HepG2 (cell line): ENCODE measurements around the gene MDP1. TPM values are rescaled to one million over a fixed set of nuclear protein-coding genes. Genes with fewer than 3 reads are reported as not detected.

ENCODE experiments used
- CENPX ChIP-seq: sonication (generic); formaldehyde crosslinking; IDR thresholded peaks from 2 replicates; pipeline ENCODE4 v1.9.0; 2021; ENCODE audit warnings: mild to moderate bottlenecking, missing genetic modification reagents, moderate library complexity
- ETV6 ChIP-seq: sonication (generic); formaldehyde crosslinking; conservative IDR thresholded peaks from 2 replicates; pipeline ENCODE4 v1.4.0; 2020; ENCODE audit warnings: missing genetic modification reagents
- GATA4 ChIP-seq: sonication (generic); IDR thresholded peaks from 2 replicates; pipeline ENCODE4 v1.6.1; 2016; ENCODE audit warnings: antibody characterized with exemption, low read depth, borderline replicate concordance
- HNRNPH1 ChIP-seq: fragments of 200-400 bp; formaldehyde crosslinking; optimal IDR thresholded peaks from 2 replicates; pipeline ENCODE3; 2017; ENCODE audit warnings: mild to moderate bottlenecking, low read depth, low read length
- JUND ChIP-seq: sonication (generic); formaldehyde crosslinking; IDR thresholded peaks from 2 replicates; pipeline ENCODE4 v1.8.0; 2022; ENCODE audit warnings: mild to moderate bottlenecking, missing genetic modification reagents
- MED8 ChIP-seq: sonication (generic); formaldehyde crosslinking; IDR thresholded peaks from 2 replicates; pipeline ENCODE4 v1.8.1; 2023; ENCODE audit warnings: mild to moderate bottlenecking, missing genetic modification reagents; ENCODE audit not compliant: insufficient replicate concordance
- MYPOP ChIP-seq: sonication (generic); formaldehyde crosslinking; IDR thresholded peaks from 2 replicates; pipeline ENCODE4 v1.8.1; 2023; ENCODE audit warnings: mild to moderate bottlenecking, moderate library complexity, missing genetic modification reagents
- PHF8 ChIP-seq: sonication (generic); formaldehyde crosslinking; IDR thresholded peaks from 2 replicates; pipeline ENCODE4 v1.5.0; 2020; ENCODE audit warnings: missing genetic modification reagents
- TERF1 ChIP-seq: sonication (generic); formaldehyde crosslinking; IDR thresholded peaks from 2 replicates; pipeline ENCODE4 v1.8.0; 2022; ENCODE audit warnings: mild to moderate bottlenecking, missing genetic modification reagents, moderate library complexity
- ZFAT ChIP-seq: sonication (generic); formaldehyde crosslinking; conservative IDR thresholded peaks from 2 replicates; pipeline ENCODE4 v1.8.1; 2023; ENCODE audit warnings: missing genetic modification reagents, inconsistent platforms
- ZNF230 ChIP-seq: sonication (generic); formaldehyde crosslinking; IDR thresholded peaks from 2 replicates; pipeline ENCODE4 v1.4.0; 2020; ENCODE audit warnings: mild to moderate bottlenecking, missing genetic modification reagents
- ZNF274 ChIP-seq: sonication (generic); formaldehyde crosslinking; IDR thresholded peaks from 2 replicates; pipeline ENCODE4 v1.5.1; 2020; ENCODE audit warnings: mild to moderate bottlenecking, missing genetic modification reagents
- ZNF678 ChIP-seq: sonication (generic); formaldehyde crosslinking; IDR thresholded peaks from 2 replicates; pipeline ENCODE4 v1.4.0; 2020; ENCODE audit warnings: mild to moderate bottlenecking, missing genetic modification reagents
- polyA plus RNA-seq, 8 experiments: library from polyadenylated mRNA; depleted of rRNA in 3 of 8; stranded (reverse) in 7 of 8; unstranded in 1 of 8; fragments of >200 nt; fragmentation: Illumina TruSeq in 4 of 8; extraction: Trizol in 4 of 8; gene quantifications; 2 replicates each; pipeline versions ENCODE4 v1.2.1 to v1.2.3, GENCODE V29; 2011 to 2016; ENCODE audit warnings: low read depth in 4 of 8, missing spikeins in 1 of 8, mixed read lengths in 1 of 8; ENCODE audit not compliant: insufficient read depth in 1 of 8
- total RNA-seq, 5 experiments: library from RNA; depleted of rRNA; stranded (reverse); fragments of >200 nt; fragmentation: Illumina TruSeq; extraction: Trizol; gene quantifications; 2 replicates each; pipeline ENCODE4 v1.2.3, GENCODE V29; 2016; ENCODE audit warnings: low read depth in 1 of 5
- TF ChIP-seq, protein P1 (sequence below), 2 experiments: sonication (generic) in 1 of 2; formaldehyde crosslinking in 1 of 2; IDR thresholded peaks; 2 replicates each; pipeline versions ENCODE4 v1.4.0 to v1.6.1; 2018 to 2020; ENCODE audit warnings: missing genetic modification reagents in 2 of 2, borderline replicate concordance in 1 of 2, low read depth in 1 of 2, mild to moderate bottlenecking in 1 of 2, missing biosample characterization in 1 of 2
- TF ChIP-seq, protein P2 (sequence below): IDR thresholded peaks from 2 replicates; pipeline ENCODE4 v1.6.1; 2016; ENCODE audit warnings: missing compliant biosample characterization, missing genetic modification reagents, borderline replicate concordance
- TF ChIP-seq, protein P3 (sequence below): sonication (generic); formaldehyde crosslinking; IDR thresholded peaks from 2 replicates; pipeline ENCODE4 v1.4.0; 2020; ENCODE audit warnings: mild to moderate bottlenecking, missing genetic modification reagents

Gene MDP1
- total and polyA plus RNA-seq, 2 of the 13 experiments (the other 11 are each of a cell fraction or from before 2014, with no cell fraction given) = 44.1 to 48.7 TPM

DNA sequence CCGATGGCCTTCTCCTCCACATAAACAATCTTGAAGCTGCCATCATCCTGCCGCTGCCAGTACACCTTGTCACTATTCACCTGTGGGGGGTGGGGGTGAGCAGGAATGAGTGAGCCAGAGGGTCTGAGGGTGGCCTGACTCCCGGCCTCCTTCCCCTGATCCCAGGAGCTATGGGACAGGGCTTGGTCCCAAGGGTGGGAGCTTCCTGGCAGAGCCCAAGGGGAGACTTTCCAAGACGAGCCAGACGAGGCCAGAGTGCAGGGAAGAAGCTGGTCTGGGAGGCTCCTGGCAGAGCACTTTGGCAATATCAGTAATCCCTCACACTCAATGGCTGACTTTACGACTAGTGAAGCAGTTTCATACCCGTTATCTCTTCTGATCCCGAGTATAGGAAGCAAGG is 39.6 kb upstream of the MDP1 start (continued):
- TF ChIP-seq, protein P1, sequence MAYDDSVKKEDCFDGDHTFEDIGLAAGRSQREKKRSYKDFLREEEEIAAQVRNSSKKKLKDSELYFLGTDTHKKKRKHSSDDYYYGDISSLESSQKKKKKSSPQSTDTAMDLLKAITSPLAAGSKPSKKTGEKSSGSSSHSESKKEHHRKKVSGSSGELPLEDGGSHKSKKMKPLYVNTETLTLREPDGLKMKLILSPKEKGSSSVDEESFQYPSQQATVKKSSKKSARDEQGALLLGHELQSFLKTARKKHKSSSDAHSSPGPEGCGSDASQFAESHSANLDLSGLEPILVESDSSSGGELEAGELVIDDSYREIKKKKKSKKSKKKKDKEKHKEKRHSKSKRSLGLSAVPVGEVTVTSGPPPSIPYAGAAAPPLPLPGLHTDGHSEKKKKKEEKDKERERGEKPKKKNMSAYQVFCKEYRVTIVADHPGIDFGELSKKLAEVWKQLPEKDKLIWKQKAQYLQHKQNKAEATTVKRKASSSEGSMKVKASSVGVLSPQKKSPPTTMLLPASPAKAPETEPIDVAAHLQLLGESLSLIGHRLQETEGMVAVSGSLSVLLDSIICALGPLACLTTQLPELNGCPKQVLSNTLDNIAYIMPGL (CRISPR knock-in tag; IDR thresholded peaks at IDR 0.05; ENCODE audit: borderline replicate concordance in 1 of 2, low read depth in 1 of 2) = no peak
- TF ChIP-seq, protein P2, sequence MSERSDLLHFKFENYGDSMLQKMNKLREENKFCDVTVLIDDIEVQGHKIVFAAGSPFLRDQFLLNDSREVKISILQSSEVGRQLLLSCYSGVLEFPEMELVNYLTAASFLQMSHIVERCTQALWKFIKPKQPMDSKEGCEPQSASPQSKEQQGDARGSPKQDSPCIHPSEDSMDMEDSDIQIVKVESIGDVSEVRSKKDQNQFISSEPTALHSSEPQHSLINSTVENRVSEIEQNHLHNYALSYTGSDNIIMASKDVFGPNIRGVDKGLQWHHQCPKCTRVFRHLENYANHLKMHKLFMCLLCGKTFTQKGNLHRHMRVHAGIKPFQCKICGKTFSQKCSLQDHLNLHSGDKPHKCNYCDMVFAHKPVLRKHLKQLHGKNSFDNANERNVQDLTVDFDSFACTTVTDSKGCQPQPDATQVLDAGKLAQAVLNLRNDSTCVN = no peak
- TF ChIP-seq HNRNPH1 (no peak), MED8 (CRISPR knock-in tag) (no peak), ETV6 (CRISPR knock-in tag) (no peak), ZNF230 (CRISPR knock-in tag) (no peak), GATA4 (no peak), ZNF274 (0 out of 2 replicates have a peak, but pooled peaks have one; percentile 16), TERF1 (no peak), ZNF678 (CRISPR knock-in tag) (0 out of 2 replicates have a peak, but pooled peaks have one; percentile 76), PHF8 (CRISPR knock-in tag) (0 out of 2 replicates have a peak, but pooled peaks have one; percentile 25), ZFAT (CRISPR knock-in tag) (no peak), CENPX (CRISPR knock-in tag) (no peak), MYPOP (CRISPR knock-in tag) (no peak), JUND (CRISPR knock-in tag) (no peak)
- TF ChIP-seq, protein P3, sequence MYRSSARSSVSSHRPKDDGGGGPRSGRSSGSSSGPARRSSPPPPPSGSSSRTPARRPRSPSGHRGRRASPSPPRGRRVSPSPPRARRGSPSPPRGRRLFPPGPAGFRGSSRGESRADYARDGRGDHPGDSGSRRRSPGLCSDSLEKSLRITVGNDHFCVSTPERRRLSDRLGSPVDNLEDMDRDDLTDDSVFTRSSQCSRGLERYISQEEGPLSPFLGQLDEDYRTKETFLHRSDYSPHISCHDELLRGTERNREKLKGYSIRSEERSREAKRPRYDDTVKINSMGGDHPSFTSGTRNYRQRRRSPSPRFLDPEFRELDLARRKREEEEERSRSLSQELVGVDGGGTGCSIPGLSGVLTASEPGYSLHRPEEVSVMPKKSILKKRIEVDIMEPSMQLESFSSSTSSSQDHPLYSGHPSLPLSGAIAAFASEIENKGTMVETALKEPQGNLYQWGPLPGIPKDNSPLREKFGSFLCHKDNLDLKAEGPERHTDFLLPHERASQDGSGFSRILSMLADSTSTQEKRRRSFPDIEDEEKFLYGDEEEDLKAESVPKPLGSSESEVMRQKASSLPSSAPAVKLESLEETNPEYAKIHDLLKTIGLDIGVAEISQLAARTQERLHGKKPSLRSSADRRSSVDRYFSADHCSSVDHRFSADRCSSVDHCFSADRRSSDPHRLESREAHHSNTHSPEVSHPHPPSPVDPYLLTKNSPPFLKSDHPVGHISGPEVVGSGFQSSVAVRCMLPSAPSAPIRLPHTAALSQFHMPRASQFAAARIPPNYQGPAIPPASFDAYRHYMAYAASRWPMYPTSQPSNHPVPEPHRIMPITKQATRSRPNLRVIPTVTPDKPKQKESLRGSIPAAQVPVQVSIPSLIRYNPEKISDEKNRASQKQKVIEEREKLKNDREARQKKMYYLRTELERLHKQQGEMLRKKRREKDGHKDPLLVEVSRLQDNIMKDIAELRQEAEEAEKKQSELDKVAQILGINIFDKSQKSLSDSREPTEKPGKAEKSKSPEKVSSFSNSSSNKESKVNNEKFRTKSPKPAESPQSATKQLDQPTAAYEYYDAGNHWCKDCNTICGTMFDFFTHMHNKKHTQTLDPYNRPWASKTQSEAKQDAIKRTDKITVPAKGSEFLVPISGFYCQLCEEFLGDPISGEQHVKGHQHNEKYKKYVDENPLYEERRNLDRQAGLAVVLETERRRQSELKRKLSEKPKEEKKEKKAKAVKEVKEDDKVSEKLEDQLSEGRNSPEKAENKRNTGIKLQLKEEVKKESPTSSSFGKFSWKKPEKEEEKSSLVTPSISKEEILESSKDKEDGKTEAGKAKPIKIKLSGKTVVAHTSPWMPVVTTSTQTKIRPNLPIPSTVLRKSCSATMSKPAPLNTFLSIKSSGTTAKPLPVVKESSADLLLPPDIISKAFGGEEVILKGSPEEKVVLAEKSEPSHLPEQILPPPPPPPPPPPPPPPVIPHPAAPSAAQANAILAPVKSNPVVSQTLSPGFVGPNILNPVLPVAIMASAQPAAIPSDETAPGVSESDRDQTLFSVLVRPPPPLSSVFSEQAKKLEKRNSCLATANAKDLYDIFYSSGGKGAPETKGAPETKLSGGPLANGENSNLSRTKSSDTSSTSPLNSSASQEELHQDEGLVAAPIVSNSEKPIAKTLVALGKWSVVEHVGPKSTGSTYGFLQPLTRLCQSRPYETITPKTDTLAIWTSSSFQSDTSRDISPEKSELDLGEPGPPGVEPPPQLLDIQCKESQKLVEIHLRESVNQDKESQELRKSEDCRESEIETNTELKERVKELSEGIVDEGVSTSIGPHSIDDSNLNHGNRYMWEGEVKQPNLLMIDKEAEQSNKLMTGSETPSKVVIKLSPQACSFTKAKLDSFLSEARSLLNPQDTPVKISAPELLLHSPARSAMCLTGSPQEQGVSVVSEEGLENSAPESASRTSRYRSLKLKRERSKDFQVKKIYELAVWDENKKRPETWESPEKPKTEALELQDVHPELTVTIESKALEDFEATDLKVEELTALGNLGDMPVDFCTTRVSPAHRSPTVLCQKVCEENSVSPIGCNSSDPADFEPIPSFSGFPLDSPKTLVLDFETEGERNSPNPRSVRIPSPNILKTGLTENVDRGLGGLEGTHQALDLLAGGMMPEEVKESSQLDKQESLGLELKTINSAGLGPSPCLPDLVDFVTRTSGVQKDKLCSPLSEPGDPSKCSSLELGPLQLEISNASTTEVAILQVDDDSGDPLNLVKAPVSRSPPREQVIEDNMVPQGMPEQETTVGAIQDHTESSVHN = peak; percentile 78; the same call in 1 of the 2 replicates
